ENCODE measurements around the gene COPS8. TPM values are rescaled to one million over a fixed set of nuclear protein-coding genes. Genes with fewer than 3 reads are reported as not detected.

The COPS8 gene
- total RNA-seq (2022; extraction: Qiagen RNA extraction), result 133 to 171 TPM (median 140 TPM) in 5 replicates

GRCh38 chr2:237085248-237086221, at the start of gene COPS8:
COPS8 (plus strand) TSS chr2:237085889; CDS start chr2:237085965, 76 bp downstream.

Measured in A549 treated with dexamethasone at 1 μM for 4 hours (cell line).